GM10248 (cell line): ENCODE data around the gene PDZRN3.

Source experiments
- CTCF ChIA-PET: fragments of 300-600 bp; sonication (Branson Sonifier 250); formaldehyde crosslinking; extraction: SDS; loops from one replicate; lab custom pipeline; 2021; ENCODE audit warnings: antibody characterized with exemption; lab: Yijun Ruan, JAX
- POLR2A ChIA-PET: fragments of 350-650 bp; sonication (Branson Sonifier 250); formaldehyde crosslinking; extraction: SDS; loops from one replicate; lab custom pipeline; 2020; ENCODE audit warnings: antibody characterized with exemption; lab: Yijun Ruan, JAX
- DNase-seq: peaks from one replicate; pipeline ENCODE4 v3.0.0; 2012; ENCODE audit errors: extremely low spot score
- TF ChIP-seq, protein P1 (sequence below): IDR thresholded peaks from 2 replicates; pipeline ENCODE4 v1.5.1; 2012; ENCODE audit warnings: mild to moderate bottlenecking, low read depth; ENCODE audit errors: extremely low read depth, missing control alignments, control extremely low read depth

Gene PDZRN3

DNA sequence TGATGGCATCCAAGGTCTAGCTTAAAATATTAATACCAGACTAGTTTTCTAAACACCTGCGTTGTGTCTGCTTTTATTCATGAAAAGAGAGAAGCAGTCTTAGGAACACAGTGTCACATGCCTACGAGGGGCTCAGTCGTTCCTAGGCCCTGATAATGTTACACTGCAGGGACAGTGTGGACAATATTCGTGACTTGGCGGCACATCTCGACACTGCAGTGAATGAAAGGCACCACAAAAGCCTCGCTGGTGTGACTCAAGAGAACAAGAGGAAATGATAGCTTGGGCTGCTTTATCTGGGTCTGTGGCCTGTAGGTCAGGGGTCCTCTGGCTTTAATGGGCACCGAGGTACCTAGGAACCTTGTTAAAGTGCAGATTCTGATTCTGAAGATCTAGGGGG is 226.7 kb downstream of the PDZRN3 start:
- POLR2A ChIA-PET, result no interaction called here
- TF ChIP-seq, protein P1, sequence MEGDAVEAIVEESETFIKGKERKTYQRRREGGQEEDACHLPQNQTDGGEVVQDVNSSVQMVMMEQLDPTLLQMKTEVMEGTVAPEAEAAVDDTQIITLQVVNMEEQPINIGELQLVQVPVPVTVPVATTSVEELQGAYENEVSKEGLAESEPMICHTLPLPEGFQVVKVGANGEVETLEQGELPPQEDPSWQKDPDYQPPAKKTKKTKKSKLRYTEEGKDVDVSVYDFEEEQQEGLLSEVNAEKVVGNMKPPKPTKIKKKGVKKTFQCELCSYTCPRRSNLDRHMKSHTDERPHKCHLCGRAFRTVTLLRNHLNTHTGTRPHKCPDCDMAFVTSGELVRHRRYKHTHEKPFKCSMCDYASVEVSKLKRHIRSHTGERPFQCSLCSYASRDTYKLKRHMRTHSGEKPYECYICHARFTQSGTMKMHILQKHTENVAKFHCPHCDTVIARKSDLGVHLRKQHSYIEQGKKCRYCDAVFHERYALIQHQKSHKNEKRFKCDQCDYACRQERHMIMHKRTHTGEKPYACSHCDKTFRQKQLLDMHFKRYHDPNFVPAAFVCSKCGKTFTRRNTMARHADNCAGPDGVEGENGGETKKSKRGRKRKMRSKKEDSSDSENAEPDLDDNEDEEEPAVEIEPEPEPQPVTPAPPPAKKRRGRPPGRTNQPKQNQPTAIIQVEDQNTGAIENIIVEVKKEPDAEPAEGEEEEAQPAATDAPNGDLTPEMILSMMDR, result no peak

DNA sequence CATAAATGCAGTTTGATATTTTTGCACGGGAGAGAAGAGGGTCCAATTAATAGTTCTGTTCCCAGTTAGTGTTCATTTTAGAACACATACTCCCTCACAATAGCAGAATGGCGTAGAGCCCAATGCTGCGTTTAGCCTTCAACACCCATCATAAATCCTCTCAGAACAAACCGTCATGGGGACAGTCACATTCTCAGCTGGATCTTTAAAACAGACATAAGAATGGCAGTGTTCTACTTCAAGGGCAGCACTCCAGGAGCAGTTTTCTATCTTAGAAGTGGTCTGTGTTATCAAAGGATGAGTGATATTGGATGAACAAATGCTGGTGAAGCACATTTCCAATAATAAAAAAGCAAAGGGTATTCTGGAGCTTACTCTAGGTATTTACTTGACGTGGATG is 230.5 kb downstream of the PDZRN3 start:
- POLR2A ChIA-PET, result no interaction called here
- CTCF ChIA-PET, result interaction anchor here (1.1 to 2.3 kb wide), 3 partner anchors 10 to 108 kb away, joined by 3 to 9 read pairs (median 4); no protein-coding TSS in a partner anchor
- no peak for DNase-seq
- TF ChIP-seq, protein P1, result no peak

More for the DNA sequence above, 226.7 kb downstream of the PDZRN3 start:
- CTCF ChIA-PET, result interaction anchor here (1.3 kb wide), 1 partner anchor 10 kb away, joined by 6 read pairs; no protein-coding TSS in a partner anchor
- DNase-seq, result no peak

DNA sequence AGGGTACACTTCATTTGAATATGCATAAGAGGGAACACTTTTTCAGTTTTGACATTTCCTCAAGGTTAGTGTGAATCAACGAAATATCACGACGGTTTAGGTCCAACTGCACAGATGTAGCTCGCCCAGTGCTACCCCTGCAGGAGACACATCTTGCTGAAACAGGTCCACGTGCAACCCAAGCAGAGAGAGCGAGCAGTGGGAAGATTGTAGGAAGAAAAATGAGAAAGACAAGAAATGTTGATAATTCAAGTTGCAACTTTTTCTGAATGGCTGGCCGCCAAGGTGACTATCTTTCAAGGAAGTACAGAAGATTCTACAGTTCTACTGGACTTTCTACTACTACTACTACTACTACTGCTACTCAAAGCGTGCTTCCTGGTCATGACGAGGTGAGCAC is 231.7 kb downstream of the PDZRN3 start:
- ChIA-PET CTCF (no interaction called here), POLR2A (no interaction called here)
- TF ChIP-seq, protein P1, result no peak
- DNase-seq, result no peak

DNA sequence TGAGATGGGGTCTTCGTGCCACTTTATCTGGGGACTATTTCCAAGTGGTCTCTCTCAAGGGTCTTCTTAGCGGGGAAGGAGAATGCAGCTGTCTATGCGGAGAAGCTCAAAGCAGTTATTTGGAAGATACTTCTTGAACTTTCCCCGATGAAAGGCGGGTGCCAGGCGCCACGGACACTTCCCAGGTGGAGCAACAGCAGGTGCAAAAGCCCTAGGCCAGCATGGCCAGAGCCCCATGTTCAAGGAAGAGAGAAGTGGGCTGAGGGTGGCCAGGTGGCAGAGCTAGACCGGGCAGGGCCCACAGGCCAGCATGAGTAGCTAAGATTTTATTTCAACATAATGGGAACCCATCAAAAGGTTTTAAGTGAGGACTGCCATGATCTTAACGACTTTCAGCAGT is 232.8 kb downstream of the PDZRN3 start:
- CTCF ChIA-PET, result interaction anchor here (0.6 to 1.1 kb wide), 2 partner anchors 30 to 306 kb away, joined by 3 to 4 read pairs; no protein-coding TSS in a partner anchor

DNA sequence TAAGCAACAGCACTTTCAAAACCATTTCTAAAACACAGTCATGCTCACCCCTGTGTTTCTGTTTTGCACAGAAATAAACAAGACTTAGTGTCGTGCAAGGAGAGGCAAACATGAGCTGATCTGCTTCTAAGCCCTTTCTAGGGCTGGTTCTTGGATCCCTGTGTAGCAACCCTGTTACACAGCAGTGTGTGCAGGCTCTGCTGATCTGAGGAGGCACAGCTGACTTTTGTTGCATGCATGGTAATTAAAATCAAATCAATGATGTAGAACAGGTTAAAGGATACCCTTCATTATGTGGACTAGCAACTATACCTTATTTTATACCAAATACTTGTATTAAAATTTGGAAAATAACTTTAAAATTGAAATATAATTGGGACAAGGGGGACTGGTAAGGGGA is 234.8 kb downstream of the PDZRN3 start:
- CTCF ChIA-PET, result no interaction called here
- TF ChIP-seq, protein P1, result no peak
- POLR2A ChIA-PET, result no interaction called here
- DNase-seq, result no peak

More for the DNA sequence above, 232.8 kb downstream of the PDZRN3 start:
- TF ChIP-seq, protein P1, result no peak
- POLR2A ChIA-PET, result no interaction called here
- DNase-seq, result no peak

DNA sequence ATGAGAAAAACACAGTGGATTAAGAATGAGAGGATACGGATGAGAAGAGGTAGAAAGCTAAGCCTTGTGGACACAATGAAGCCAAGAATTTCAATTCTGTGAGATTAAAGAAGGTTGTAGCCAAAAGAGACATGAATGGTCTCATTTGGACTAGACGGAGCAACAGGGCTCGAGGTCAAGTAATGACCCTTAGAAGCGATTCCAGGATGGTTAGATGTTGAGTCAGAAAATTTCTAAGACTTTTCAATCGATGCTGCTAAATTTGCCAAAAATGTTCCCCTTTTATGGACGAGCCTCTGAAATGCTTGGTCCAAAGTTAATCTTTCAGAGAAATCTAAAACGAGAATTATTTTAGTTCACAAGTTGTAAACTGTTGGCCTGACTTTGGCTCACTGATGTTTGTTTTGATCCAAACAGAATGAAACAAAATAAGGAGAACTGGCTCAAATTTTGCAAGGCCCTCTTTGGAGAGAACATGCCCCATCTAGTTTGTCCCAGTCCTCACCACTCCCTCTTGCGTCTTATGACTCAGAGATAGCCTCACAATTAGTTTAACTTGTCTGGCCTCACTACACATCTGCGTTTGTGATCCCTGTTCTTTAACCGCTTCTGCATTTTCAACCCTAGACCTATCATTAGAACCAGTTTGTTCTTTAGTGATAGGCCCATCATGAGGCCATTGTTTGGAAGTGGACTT is 235.5 kb downstream of the PDZRN3 start:
- POLR2A ChIA-PET, result no interaction called here
- CTCF ChIA-PET, result no interaction called here
- TF ChIP-seq, protein P1, result no peak
- DNase-seq, result no peak
